GM21619 (cell line): ENCODE data around the gene ANKRD16.
"Not testable (repeated sequence)": the region's sequence is repeated elsewhere in the genome, so short reads cannot be mapped to it uniquely, and the experiment has no call there.

Experiments
- ATAC-seq: cut with Tn5 transposase; IDR thresholded peaks from one replicate; pipeline ENCODE4 v1.9.1; 2021; ENCODE audit not compliant: unreplicated experiment

ANKRD16 gene

GRCh38 chr10:5877041-5877440 is 12.7 kb downstream of the ANKRD16 start:
- ATAC-seq = not testable (repeated sequence)

DNA sequence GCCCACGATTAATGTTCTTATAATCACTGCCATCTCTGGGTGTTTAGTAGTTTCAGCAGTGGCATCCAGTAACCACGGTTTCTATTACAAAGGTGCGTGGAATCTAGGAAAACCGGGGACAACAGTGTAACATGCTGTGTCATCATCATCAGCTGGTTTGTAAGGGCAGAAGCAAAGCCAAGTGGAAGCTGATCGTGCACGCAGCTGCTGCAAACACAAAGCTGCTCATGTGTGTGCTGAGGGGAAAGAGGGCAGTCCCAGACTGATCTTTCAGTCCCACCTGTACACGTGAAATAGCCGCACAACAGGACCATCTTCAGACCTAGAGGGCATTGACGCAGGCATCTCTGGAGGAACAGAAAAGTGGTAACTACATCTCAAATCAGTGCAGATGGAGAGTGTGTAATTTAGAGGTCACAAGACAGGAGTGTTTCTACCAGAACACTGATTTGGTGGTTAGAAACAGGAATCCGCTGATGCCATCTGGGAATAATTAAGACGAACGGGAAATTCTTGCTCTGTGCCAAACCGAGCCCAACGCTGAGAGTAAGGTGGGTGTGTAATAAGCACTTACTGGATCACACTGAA is 13.4 kb downstream of the ANKRD16 start:
- ATAC-seq = no peak

- peak; percentile 77 for ATAC-seq
These were observed 16.1 kb downstream of the ANKRD16 start for GRCh38 chr10:5873515-5873995.

DNA sequence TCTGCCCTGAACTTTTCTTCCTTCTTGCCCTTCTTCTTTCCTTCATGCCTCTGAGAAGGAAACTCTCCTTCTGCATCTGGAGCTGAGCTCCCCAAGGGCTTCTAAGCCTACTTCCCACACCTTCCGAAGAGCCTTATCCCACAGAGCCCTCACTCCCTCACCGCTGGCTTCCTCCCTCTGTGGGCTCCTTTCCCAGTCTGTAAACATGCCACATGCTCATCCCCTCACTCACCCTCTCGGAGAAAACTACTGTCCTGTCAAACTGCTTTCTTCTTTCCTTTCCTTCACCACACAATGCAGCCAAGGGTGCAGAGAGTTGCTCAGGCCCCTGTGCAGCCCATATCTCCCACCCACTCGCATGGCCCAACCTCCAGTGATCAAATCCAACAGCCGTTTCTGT is 18.1 kb downstream of the ANKRD16 start:
- no peak for ATAC-seq

- no peak for ATAC-seq
These were observed 20.5 kb downstream of the ANKRD16 start for GRCh38 chr10:5869156-5869555.

- ATAC-seq = not testable (repeated sequence)
These were observed 21.3 kb downstream of the ANKRD16 start for GRCh38 chr10:5868383-5868782.

DNA sequence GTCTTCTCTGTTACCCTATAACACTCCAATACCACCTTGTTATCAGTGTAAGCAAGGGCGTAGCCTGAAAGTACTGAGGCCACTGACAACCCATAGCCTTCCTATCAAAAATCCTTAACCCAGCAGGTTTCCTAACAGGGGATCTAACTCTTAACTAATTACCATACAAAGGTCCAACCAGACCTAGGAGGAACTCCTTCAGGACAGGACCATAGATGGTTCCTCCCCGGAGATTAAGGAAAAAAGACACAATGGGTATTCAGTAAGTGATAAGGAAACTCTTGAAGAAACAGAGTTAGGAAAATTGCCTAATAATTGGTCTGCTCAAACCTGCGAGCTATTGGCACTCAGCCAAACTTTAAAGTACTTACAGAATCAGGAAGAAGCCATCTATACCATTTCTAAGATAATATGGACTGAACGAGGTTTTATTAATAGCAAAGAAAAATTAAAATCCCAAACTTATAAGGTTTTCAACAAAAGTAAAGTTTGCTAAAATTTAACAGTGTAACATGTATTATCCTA is 22.5 kb downstream of the ANKRD16 start:
- not testable (repeated sequence) for ATAC-seq

DNA sequence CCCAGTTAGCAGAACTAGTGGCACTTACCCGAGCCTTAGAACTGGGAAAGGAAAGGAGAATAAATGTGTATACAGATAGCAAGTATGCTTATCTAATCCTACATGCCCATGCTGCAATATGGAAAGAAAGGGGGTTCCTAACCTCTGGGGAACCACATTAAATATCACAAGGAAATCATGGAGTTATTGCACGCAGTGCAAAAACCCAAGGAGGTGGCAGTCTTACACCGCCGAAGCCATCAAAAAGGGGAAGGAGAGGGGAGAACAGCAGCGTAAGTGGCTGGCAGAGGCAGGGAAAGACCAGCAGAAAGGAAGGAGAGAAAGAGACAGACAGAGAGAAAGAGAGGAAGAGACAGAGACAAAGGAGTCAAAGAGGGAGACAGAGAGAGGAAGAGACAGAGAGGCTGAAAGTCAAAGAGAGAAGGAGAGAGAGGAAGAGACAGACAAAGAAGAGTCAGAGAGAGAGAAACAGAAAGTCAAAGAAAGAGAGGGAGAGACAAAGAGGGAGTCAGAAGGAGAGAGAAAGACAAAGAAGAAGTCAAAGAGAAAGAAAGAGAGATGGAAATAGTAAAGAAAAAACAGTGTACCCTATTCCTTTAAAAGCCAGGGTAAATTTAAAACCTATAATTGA is 23.1 kb downstream of the ANKRD16 start:
- not testable (repeated sequence) for ATAC-seq

DNA sequence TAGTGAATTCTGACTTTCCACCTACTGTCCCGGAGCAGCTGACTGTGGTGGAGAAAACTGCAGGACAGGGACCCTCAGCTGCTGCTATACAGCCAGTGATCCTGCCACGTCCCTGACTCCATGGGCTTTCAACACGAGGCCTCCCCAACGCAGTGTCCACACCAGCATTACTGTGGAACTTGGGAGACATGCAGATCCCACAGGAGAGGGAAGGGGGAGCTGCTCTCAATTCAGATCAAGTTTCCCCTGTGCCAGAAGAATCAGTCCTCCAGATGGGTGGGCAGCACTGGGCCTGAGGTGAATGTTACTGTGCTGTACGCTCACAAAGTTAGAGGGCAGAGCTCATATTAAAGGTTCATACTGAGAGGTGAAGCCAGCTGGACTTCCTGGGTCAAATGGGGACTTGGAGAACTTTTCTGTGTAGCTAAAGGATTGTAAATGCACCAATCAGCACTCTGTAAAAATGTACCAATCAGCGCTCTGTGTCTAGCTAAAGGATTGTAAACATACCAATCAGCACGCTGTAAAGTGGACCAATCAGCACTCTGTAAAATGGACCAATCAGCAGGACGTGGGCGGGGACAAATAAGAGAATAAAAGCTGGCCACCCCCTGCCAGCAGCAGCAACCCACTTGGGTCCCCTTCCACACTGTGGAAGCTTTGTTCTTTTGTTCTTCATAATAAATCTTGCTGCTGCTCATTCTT is 26.6 kb downstream of the ANKRD16 start:
- ATAC-seq = not testable (repeated sequence)

DNA sequence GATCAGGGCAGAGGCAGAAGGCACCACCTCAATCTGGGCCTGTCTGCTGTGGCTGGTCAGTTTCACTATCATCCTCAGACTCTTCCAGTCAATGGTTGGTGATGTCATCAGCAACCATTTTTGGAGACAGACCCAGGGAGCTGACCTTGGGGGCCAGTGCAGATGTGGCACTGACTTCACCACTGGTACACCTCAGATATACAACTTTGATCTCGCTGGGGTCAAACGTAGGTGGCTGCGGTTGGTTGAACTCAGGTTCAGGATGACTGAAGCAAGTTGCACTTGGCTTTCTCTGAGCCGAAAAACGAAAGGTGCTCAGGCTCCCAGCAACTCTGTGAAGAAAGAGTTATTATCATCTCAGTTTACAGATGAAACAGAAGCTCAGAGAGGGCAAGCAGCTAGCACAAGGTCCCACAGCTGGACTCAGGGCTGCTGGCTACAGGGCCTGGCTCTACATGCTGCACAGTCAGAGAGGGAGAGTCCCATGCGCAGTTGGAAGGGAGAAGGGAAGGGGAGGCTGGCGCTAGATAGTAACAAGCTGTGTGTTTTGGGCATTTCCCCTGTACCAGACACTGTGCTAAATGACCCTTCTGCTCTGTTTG is 27.2 kb downstream of the ANKRD16 start:
- ATAC-seq = peak; percentile 95

GRCh38 chr10:5860066-5860465 is 29.6 kb downstream of the ANKRD16 start:
- ATAC-seq = no peak

GRCh38 chr10:5858811-5859210 is 30.9 kb downstream of the ANKRD16 start:
- ATAC-seq = no peak

- no peak for ATAC-seq
These were observed 33.0 kb downstream of the ANKRD16 start for GRCh38 chr10:5856701-5857004.

GRCh38 chr10:5855979-5856700 is 33.6 kb downstream of the ANKRD16 start:
- no peak for ATAC-seq

DNA sequence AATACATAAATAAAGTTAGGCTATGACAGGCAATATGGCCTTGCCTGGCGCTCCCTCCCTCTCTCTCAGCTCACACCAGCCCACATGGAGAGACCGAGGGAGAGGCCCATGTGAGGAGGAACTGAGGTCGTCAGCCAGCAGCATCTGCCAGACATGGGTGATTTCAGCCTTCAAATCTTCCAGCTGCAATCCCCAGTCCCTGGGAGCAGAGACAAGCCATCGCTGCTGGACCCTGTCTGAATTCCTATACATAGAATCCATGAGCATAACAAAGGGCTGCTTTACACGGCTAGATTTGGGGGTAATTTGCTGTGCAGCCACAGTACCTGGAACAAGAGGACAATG is 35.6 kb downstream of the ANKRD16 start:
- ATAC-seq = no peak

GRCh38 chr10:5846667-5847066 is 43.0 kb downstream of the ANKRD16 start:
- not testable (repeated sequence) for ATAC-seq

GRCh38 chr10:5844345-5845055 is 45.2 kb downstream of the ANKRD16 start:
- ATAC-seq = no peak

DNA sequence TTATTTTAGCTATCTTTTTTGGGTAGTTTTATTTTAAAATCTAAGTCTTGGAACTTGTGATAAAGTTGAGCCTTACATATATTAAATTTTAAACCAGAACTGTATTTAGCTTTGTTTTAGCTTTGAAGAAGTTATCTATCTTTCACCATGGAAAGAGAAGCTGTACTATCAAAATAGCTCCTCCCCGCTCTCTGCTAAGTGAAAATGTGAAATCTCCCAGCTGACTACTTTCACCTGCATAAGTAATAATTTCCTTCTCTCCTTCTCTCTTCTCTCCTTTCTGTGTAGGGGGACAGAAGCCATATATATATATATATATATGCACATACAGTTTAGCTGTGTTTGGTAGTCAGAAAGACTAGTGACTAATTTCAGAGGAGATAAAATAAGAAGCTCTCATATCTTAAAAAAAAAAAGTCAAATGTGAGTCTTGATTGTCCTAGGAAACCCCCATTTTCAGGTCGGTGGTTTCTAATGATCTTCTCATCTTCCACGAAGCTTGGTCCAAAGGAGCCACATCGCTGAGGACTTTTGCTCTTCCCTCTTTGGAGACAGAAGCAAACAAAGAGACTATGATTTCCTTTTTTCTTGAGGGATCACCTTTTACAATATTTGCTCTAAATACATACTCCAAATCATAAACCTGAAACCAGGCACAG is 45.9 kb downstream of the ANKRD16 start:
- no peak for ATAC-seq

GRCh38 chr10:5841965-5842364 is 47.7 kb downstream of the ANKRD16 start:
- ATAC-seq = no peak
